AG04450 (cell line): ENCODE results near the gene GSTA4. TPM values are rescaled to one million over a fixed set of nuclear protein-coding genes. Genes with fewer than 3 reads are reported as not detected.
"Not testable (repeated sequence)": the region's sequence is repeated elsewhere in the genome, so short reads cannot be mapped to it uniquely, and the experiment has no call there.

Source experiments
- CTCF ChIA-PET: fragments of 300-600, 350-600 bp; formaldehyde crosslinking; extraction: SDS; loops from one replicate; lab custom pipeline; 2022; ENCODE audit warnings: antibody characterized with exemption, inconsistent platforms; lab: Charles Lee
- POLR2A ChIA-PET: fragments of 350-600 bp; formaldehyde crosslinking; extraction: SDS; loops from one replicate; lab custom pipeline; 2021; ENCODE audit warnings: antibody characterized with exemption, inconsistent platforms; lab: Yijun Ruan, JAX
- DNase-seq: peaks from one replicate; pipeline ENCODE4 v3.0.0-alpha.2; 2011; ENCODE audit warnings: low read depth, low spot score
- H3K27ac ChIP-seq: one replicate; pipeline ENCODE4 v1.5.1; 2012; ENCODE audit warnings: low read depth, low read length, control low read depth
- H3K27me3 ChIP-seq: one replicate; pipeline ENCODE4 v1.6.0; 2012; ENCODE audit warnings: low read length; ENCODE audit not compliant: control insufficient read depth, insufficient read depth
- H3K4me3 ChIP-seq: 2 replicates; pipeline ENCODE4 v1.5.1; 2011; ENCODE audit warnings: mild to moderate bottlenecking, low read depth, low read length, control low read depth
- H3K9me3 ChIP-seq: 2 replicates; pipeline ENCODE4 v1.5.1; 2012; ENCODE audit warnings: low read length; ENCODE audit not compliant: control insufficient read depth, insufficient read depth
- polyA plus RNA-seq: library from polyadenylated mRNA; depleted of rRNA; stranded (reverse); fragments of >200 nt; gene quantifications from 2 replicates; pipeline ENCODE4 v1.2.3, GENCODE V29; 2011
- TF ChIP-seq, protein P1 (sequence below): IDR thresholded peaks from 2 replicates; pipeline ENCODE4 v1.5.1; 2011; ENCODE audit warnings: low read depth, low read length, control low read depth, inconsistent platforms

Gene GSTA4
- polyA plus RNA-seq, 1 experiment, result 76.7 TPM

DNA sequence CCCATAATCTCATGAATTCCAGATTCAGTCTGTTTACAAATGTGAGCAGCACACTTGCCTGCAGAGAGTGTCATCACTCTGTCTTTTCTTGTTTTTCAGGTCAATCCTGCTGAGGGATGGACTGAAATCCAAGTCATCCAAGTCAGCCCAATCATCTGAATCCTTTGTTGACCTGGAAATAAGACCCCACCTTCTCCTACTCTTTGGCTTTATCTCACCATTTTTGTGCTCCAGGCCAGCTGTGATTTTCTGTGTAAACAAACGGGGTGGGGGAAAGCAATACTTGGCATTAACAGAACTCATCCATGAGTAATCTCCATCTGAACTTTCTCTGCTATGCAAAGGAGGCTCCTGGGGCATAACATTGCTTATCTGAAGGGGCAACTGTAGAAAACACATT lies 16.9 kb upstream of the GSTA4 start:
- H3K9me3 ChIP-seq, result no peaks in the 10 kb centered on the region
- H3K27ac ChIP-seq, result no peak overlapping the region
- no peaks in the 10 kb centered on the region for H3K27me3 ChIP-seq
- no peak for DNase-seq
- POLR2A ChIA-PET, result no interaction called here
- H3K4me3 ChIP-seq, result no peak overlapping the region
- TF ChIP-seq, protein P1, sequence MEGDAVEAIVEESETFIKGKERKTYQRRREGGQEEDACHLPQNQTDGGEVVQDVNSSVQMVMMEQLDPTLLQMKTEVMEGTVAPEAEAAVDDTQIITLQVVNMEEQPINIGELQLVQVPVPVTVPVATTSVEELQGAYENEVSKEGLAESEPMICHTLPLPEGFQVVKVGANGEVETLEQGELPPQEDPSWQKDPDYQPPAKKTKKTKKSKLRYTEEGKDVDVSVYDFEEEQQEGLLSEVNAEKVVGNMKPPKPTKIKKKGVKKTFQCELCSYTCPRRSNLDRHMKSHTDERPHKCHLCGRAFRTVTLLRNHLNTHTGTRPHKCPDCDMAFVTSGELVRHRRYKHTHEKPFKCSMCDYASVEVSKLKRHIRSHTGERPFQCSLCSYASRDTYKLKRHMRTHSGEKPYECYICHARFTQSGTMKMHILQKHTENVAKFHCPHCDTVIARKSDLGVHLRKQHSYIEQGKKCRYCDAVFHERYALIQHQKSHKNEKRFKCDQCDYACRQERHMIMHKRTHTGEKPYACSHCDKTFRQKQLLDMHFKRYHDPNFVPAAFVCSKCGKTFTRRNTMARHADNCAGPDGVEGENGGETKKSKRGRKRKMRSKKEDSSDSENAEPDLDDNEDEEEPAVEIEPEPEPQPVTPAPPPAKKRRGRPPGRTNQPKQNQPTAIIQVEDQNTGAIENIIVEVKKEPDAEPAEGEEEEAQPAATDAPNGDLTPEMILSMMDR, result no peak
- CTCF ChIA-PET, result interaction anchor here (0.8 kb wide), 1 partner anchor 16 kb away, joined by 3 read pairs; no protein-coding TSS in a partner anchor

DNA sequence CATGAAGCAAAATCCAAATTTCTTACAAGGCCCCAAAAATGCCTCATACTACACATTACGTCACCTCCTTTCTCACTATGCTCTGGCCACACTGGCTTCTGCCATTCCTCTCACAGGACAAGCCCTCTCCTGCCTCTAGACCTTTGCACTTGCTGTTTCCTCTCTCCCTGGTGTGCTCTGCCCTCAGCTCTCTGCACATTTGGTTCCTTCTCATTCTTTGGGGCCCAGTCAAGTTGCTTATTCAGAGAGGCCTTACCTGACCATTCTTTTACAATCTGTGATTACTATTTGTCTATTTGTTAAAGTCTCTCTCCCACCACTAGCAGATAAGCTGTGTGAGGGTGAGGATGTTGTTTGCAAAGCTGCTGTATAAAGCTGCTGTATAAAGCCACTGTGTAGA lies 15.4 kb upstream of the GSTA4 start:
- TF ChIP-seq, protein P1, result no peak
- CTCF ChIA-PET, result interaction anchor here (1.3 kb wide), 2 partner anchors 14 to 15 kb away, joined by 4 read pairs; partner anchors contain the start of gene GSTA4
- no peak for DNase-seq
- no peaks in the 10 kb centered on the region for H3K27me3 ChIP-seq
- no peak overlapping the region for H3K27ac ChIP-seq
- POLR2A ChIA-PET, result no interaction called here
- H3K9me3 ChIP-seq, result no peaks in the 10 kb centered on the region
- H3K4me3 ChIP-seq, result no peak overlapping the region

DNA sequence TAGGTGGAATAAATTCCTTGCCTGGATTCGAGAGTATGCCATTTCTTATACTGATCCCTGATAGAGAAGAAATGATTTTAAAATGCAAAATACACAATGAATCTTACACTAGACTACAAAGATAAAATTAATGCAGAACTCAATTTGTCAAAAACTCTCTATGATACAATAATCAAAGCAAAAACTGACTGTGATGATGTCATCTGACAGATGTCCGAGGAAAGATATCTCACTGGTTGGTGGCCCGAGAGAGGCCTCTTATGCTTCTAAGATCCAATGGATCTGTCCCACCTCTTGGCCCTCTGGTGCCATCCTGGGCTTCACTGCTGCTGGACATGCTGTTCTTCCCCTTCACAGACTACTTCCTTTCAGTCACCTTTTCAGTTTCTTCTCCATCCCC lies 14.4 kb upstream of the GSTA4 start:
- TF ChIP-seq, protein P1, result no peak
- CTCF ChIA-PET, result interaction anchor here (1.3 kb wide), 1 partner anchor 13 kb away, joined by 4 read pairs; no protein-coding TSS in a partner anchor

DNA sequence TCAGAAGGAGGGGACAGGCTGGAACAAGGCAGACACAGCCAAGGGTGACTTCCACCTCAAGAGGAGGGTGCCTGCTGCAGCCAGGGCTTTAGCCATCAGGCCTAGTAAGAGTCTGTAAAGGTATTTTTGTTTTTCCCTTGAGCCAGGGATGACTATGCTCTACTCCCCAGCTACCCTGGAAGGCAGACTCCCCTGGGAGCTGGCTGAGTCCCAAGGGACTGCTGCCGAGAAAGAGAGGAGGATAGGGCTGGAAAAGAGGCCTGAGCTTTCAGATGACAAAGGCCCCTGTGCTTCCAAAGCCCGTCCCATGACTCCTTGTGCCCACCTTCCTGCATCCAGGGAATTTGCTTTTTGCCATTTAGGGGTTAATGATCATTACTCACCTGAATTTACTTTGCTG lies 14.0 kb upstream of the GSTA4 start:
- no peaks in the 10 kb centered on the region for H3K9me3 ChIP-seq
- H3K4me3 ChIP-seq, result no peak overlapping the region
- ChIA-PET POLR2A (no interaction called here), CTCF (no interaction called here)
- TF ChIP-seq, protein P1, result no peak
- H3K27ac ChIP-seq, result no peak overlapping the region
- no peaks in the 10 kb centered on the region for H3K27me3 ChIP-seq
- no peak for DNase-seq

More for the DNA sequence above, 14.4 kb upstream of the GSTA4 start:
- H3K27ac ChIP-seq, result no peak overlapping the region
- POLR2A ChIA-PET, result no interaction called here
- DNase-seq, result no peak
- H3K9me3 ChIP-seq, result no peaks in the 10 kb centered on the region
- no peaks in the 10 kb centered on the region for H3K27me3 ChIP-seq
- no peak overlapping the region for H3K4me3 ChIP-seq

DNA sequence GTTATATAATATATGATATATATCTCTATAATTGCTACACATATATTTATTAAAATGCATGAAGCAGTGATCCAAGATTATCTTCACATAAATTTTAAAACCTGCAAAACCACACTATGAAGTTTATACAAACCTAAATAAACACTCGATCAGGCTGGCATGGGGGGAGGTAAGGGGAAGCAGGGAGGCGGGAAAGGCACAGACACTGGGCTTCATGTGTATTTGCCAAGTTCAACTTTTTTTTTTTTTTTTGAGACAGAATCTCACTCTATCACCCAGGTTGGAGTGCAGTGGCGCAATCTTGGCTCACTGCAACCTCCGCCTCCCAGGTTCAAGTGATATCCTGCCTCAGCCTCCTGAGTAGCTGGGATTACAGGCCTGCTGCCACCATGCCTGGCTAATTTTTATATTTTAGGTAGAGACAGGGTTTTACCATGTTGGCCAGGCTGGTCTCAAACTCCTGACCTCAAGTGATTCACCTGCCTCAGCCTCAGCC lies 13.2 kb upstream of the GSTA4 start:
- H3K9me3 ChIP-seq, H3K27me3 ChIP-seq, DNase-seq, H3K4me3 ChIP-seq, H3K27ac ChIP-seq, POLR2A ChIA-PET: not testable (repeated sequence)
- CTCF ChIA-PET, result interaction anchor here (0.6 kb wide), 1 partner anchor 598 kb away, joined by 4 read pairs; no protein-coding TSS in a partner anchor
